ENCODE data around the gene PCDHGA12.

PCDHGA12 gene

GRCh38 chr5:141439411-141440141 is 9.3 kb downstream of the PCDHGA12 start:
- DNase-seq (ENCODE audit: low read depth in 2 of 2) = no peak

- no peak for DNase-seq (ENCODE audit: low read depth in 2 of 2)
These were observed 10.0 kb downstream of the PCDHGA12 start for GRCh38 chr5:141440341-141440740.

- no peak for DNase-seq (ENCODE audit: low read depth in 2 of 2)
These were observed 11.4 kb downstream of the PCDHGA12 start for GRCh38 chr5:141441571-141442170.

- no peak for DNase-seq (ENCODE audit: low read depth in 2 of 2)
These were observed 35.0 kb downstream of the PCDHGA12 start for GRCh38 chr5:141465351-141465750.

DNA sequence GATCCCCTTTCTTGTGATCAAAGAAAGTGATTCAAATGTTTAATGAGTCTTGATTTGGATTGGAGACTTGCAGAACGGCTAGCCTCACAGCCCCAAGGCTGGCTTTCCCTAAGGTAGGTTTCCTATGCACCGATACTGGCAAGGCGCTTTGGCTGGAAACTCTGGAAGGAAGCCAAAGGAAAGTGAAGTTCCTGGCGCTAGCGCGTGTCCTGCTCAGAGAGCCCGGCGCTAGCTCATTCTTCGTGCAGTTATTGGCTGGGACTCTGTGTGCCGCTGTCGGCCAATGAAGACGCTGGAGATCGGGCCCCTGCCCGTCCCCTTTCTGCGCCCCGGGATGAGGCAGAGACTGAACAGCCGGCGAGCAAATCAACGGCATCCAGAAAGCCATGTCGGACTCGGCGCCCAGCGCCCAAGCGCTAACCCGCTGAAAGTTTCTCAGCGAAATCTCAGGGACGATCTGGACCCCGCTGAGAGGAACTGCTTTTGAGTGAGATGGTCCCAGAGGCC is 45.4 kb downstream of the PCDHGA12 start, which contains the start of gene PCDHGC3:
PCDHGC3 (plus strand) TSS at position 342 of the 507 bp plus-strand sequence; CDS start at position 493, 151 bp downstream.
- DNase-seq (ENCODE audit: low read depth in 2 of 2) = peak in 1 of 2 donors; percentile 50

DNA sequence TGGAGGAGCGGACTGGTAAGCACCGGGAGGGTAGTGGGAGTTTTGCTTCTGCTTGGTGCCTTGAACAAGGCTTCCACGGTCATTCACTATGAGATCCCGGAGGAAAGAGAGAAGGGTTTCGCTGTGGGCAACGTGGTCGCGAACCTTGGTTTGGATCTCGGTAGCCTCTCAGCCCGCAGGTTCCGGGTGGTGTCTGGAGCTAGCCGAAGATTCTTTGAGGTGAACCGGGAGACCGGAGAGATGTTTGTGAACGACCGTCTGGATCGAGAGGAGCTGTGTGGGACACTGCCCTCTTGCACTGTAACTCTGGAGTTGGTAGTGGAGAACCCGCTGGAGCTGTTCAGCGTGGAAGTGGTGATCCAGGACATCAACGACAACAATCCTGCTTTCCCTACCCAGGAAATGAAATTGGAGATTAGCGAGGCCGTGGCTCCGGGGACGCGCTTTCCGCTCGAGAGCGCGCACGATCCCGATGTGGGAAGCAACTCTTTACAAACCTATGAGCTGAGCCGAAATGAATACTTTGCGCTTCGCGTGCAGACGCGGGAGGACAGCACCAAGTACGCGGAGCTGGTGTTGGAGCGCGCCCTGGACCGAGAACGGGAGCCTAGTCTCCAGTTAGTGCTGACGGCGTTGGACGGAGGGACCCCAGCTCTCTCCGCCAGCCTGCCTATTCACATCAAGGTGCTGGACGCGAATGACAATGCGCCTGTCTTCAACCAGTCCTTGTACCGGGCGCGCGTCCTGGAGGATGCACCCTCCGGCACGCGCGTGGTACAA is 46.0 kb downstream of the PCDHGA12 start:
- no peak for DNase-seq (ENCODE audit: low read depth in 2 of 2)

GRCh38 chr5:141477044-141477575 is 46.8 kb downstream of the PCDHGA12 start:
- no peak for DNase-seq (ENCODE audit: low read depth in 2 of 2)

DNA sequence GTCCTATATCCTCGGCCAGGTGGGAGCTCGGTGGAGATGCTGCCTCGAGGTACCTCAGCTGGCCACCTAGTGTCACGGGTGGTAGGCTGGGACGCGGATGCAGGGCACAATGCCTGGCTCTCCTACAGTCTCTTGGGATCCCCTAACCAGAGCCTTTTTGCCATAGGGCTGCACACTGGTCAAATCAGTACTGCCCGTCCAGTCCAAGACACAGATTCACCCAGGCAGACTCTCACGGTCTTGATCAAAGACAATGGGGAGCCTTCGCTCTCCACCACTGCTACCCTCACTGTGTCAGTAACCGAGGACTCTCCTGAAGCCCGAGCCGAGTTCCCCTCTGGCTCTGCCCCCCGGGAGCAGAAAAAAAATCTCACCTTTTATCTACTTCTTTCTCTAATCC is 47.5 kb downstream of the PCDHGA12 start:
- DNase-seq (ENCODE audit: low read depth in 2 of 2) = no peak

GRCh38 chr5:141478321-141478945 is 48.1 kb downstream of the PCDHGA12 start:
- no peak for DNase-seq (ENCODE audit: low read depth in 2 of 2)

DNA sequence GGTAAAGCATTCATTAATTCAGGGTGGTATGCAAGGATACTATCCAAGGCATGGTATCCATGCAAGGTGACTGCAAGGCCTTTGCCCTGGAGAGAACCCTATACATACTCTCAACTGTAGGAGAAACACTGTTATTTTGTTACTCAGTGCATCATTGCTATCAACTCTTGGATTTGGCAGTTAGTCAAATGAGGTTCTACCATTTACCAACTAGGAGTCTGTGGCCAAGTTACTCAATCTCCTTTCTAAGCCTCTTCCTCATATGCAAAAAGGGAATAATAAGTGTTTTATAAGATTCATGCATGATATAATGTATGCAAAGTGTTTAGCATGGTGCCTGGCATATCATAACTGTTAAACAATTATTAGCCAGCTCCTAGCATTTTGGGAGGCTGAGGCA is 49.5 kb downstream of the PCDHGA12 start:
- DNase-seq (ENCODE audit: low read depth in 2 of 2) = no peak
